Neural progenitor cell (in vitro differentiated cells): ENCODE results near the gene HERC3. TPM values are rescaled to one million over a fixed set of nuclear protein-coding genes. Genes with fewer than 3 reads are reported as not detected.

Source experiments
- DNase-seq: peaks from one replicate; pipeline ENCODE4 v3.0.0-alpha.2; 2016; ENCODE audit warnings: low spot score
- H2AFZ ChIP-seq: fragments of 200-600 bp; sonication (generic); replicated peaks from 2 replicates; pipeline ENCODE4 v1.6.1; 2016; ENCODE audit warnings: antibody characterized with exemption
- H3F3A ChIP-seq: fragments of 200-600 bp; sonication (generic); 2 replicates; pipeline ENCODE4 v1.6.1; 2016; ENCODE audit warnings: antibody characterized with exemption, low read depth
- H3K27ac ChIP-seq: fragments of 200-600 bp; sonication (generic); 2 replicates; pipeline ENCODE4 v1.5.1; 2016; ENCODE audit warnings: mild to moderate bottlenecking
- H3K27me3 ChIP-seq: fragments of 200-600 bp; sonication (generic); 2 replicates; pipeline ENCODE4 v1.6.1; 2016; ENCODE audit warnings: mild to moderate bottlenecking, moderate library complexity
- H3K36me3 ChIP-seq: fragments of 200-600 bp; sonication (generic); 2 replicates; pipeline ENCODE4 v1.5.1; 2016
- H3K4me1 ChIP-seq: fragments of 200-600 bp; sonication (generic); 2 replicates; pipeline ENCODE4 v1.6.1; 2016; ENCODE audit warnings: mixed run types
- H3K4me2 ChIP-seq: fragments of 200-600 bp; sonication (generic); 2 replicates; pipeline ENCODE4 v1.6.1; 2016
- H3K4me3 ChIP-seq: fragments of 200-600 bp; sonication (generic); 2 replicates; pipeline ENCODE4 v1.5.1; 2016
- H3K79me2 ChIP-seq: fragments of 200-600 bp; sonication (generic); 2 replicates; pipeline ENCODE4 v1.6.1; 2016; ENCODE audit warnings: low read depth
- H3K9ac ChIP-seq: fragments of 200-600 bp; sonication (generic); 2 replicates; pipeline ENCODE4 v1.6.1; 2016
- H3K9me3 ChIP-seq: fragments of 200-600 bp; sonication (generic); 2 replicates; pipeline ENCODE4 v1.5.1; 2016; ENCODE audit warnings: low read depth
- H4K20me1 ChIP-seq: fragments of 200-600 bp; sonication (generic); 2 replicates; pipeline ENCODE4 v1.6.1; 2016; ENCODE audit warnings: low read depth
- H3K27ac Mint-ChIP-seq: 3 replicates; pipeline ENCODE4 v1.8.0; 2021; ENCODE audit warnings: mixed read lengths
- H3K27me3 Mint-ChIP-seq: 2 replicates; pipeline ENCODE4 v1.8.0; 2022; ENCODE audit warnings: low read depth, mild to moderate bottlenecking, inconsistent platforms, moderate library complexity, mixed read lengths; ENCODE audit not compliant: insufficient read depth
- H3K36me3 Mint-ChIP-seq: 3 replicates; pipeline ENCODE4 v1.8.0; 2021; ENCODE audit warnings: mixed read lengths
- H3K4me1 Mint-ChIP-seq: 3 replicates; pipeline ENCODE4 v1.8.0; 2021; ENCODE audit warnings: mixed read lengths
- H3K4me3 Mint-ChIP-seq: 3 replicates; pipeline ENCODE4 v1.8.0; 2021; ENCODE audit warnings: mild to moderate bottlenecking, moderate library complexity, mixed read lengths
- H3K9me3 Mint-ChIP-seq: 3 replicates; pipeline ENCODE4 v1.8.0; 2020; ENCODE audit warnings: mixed read lengths
- EZH2 ChIP-seq: fragments of 200-600 bp; sonication (generic); IDR thresholded peaks from 2 replicates; pipeline ENCODE4 v1.6.1; 2017; ENCODE audit warnings: antibody characterized with exemption, mild to moderate bottlenecking, moderate library complexity
- EZH2phosphoT487 ChIP-seq: fragments of 200-600 bp; sonication (generic); IDR thresholded peaks from 2 replicates; pipeline ENCODE4 v1.6.1; 2017; ENCODE audit warnings: antibody characterized with exemption
- total RNA-seq: library from RNA; depleted of rRNA; stranded (reverse); fragments of >200 nt; gene quantifications from 2 replicates; pipeline ENCODE4 v1.2.3, GENCODE V29; 2015; ENCODE audit warnings: low replicate concordance
- TF ChIP-seq, protein P1 (sequence below): fragments of 200-600 bp; sonication (generic); IDR thresholded peaks from 2 replicates; pipeline ENCODE4 v1.5.1; 2017; ENCODE audit warnings: antibody characterized with exemption, mild to moderate bottlenecking

HERC3 gene
- total RNA-seq, 1 donor from 2014 or later, result 4.1 TPM

DNA sequence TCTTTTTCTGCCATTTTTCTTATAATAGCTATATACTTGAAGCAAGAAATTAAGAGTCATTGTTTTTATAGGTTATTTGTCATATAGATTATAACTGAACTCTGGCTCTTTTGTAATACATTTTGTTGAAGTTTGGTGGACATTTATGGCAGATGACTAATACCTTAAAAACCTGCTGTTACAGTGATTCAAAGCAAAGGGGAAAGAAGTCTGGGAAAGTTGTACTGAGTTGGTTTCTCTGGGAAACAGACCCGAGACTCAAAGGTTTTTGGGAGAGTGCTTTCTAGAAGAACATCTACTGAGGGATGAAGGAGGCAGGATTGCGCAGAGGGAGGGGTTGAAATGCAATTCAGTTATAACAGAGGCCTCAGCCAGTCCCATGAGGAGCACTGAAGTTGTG lies 69.5 kb downstream of the HERC3 start:
- no peak overlapping the region for H2AFZ ChIP-seq
- no peaks in the 10 kb centered on the region for H3K9me3 Mint-ChIP-seq

DNA sequence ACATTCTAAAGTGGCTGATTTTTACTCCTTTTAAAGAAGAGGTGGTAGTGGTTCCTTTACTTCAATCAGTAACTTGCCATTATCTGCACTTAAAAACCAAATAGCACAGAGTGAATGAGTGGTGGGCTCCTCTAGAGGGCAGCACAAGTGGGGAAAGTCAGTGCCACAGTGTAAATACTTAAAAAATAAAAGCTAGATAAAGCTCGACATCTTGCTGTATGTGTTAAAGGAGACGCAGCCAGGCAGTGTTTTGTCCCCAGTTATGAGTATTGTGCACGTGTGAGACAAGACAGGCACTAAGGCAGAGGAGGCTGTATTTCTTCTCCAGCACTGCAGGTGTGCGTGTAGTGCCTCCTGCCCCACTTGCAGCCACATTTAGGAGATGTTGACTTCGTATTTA lies 80.7 kb downstream of the HERC3 start:
- TF ChIP-seq, protein P1, sequence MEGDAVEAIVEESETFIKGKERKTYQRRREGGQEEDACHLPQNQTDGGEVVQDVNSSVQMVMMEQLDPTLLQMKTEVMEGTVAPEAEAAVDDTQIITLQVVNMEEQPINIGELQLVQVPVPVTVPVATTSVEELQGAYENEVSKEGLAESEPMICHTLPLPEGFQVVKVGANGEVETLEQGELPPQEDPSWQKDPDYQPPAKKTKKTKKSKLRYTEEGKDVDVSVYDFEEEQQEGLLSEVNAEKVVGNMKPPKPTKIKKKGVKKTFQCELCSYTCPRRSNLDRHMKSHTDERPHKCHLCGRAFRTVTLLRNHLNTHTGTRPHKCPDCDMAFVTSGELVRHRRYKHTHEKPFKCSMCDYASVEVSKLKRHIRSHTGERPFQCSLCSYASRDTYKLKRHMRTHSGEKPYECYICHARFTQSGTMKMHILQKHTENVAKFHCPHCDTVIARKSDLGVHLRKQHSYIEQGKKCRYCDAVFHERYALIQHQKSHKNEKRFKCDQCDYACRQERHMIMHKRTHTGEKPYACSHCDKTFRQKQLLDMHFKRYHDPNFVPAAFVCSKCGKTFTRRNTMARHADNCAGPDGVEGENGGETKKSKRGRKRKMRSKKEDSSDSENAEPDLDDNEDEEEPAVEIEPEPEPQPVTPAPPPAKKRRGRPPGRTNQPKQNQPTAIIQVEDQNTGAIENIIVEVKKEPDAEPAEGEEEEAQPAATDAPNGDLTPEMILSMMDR, result peak; percentile 86
- TF ChIP-seq EZH2phosphoT487, result no peak
- Histone ChIP-seq H2AFZ (no peak overlapping the region), H3F3A (no peaks in the 10 kb centered on the region), H3K4me2 (no peak overlapping the region), H3K9ac (no peak overlapping the region), H3K27me3 (no peaks in the 10 kb centered on the region), H3K4me1 (no peaks in the 10 kb centered on the region), H3K79me2 (no peaks in the 10 kb centered on the region), H3K4me3 (no peak overlapping the region), H3K27ac (no peak overlapping the region), H3K36me3 (no peaks in the 10 kb centered on the region), H3K9me3 (no peaks in the 10 kb centered on the region), H4K20me1 (no peaks in the 10 kb centered on the region)
- H3K4me1 Mint-ChIP-seq, result no peaks in the 10 kb centered on the region
- H3K4me3 Mint-ChIP-seq, result no peak overlapping the region
- H3K9me3 Mint-ChIP-seq, result no peaks in the 10 kb centered on the region
- no peak overlapping the region for H3K27ac Mint-ChIP-seq
- H3K36me3 Mint-ChIP-seq, result no peaks in the 10 kb centered on the region
- DNase-seq, result peak; percentile 54
- H3K27me3 Mint-ChIP-seq, result no peaks in the 10 kb centered on the region

More for the DNA sequence above, 69.5 kb downstream of the HERC3 start:
- TF ChIP-seq EZH2phosphoT487 (no peak), EZH2 (no peak)
- TF ChIP-seq, protein P1, result no peak
- Mint-ChIP-seq H3K4me1 (no peaks in the 10 kb centered on the region), H3K4me3 (no peak overlapping the region), H3K27ac (no peak overlapping the region), H3K27me3 (no peaks in the 10 kb centered on the region), H3K36me3 (no peaks in the 10 kb centered on the region)
- H3K36me3 ChIP-seq, result no peaks in the 10 kb centered on the region
- H3K9ac ChIP-seq, result no peak overlapping the region
- H3K27ac ChIP-seq, result no peak overlapping the region
- H3K4me3 ChIP-seq, result no peak overlapping the region
- no peaks in the 10 kb centered on the region for H3F3A ChIP-seq
- H3K79me2 ChIP-seq, result no peaks in the 10 kb centered on the region
- no peak for DNase-seq
- H3K27me3 ChIP-seq, result no peaks in the 10 kb centered on the region
- no peak overlapping the region for H3K4me2 ChIP-seq
- H3K4me1 ChIP-seq, result no peaks in the 10 kb centered on the region
- H4K20me1 ChIP-seq, result no peaks in the 10 kb centered on the region
- no peaks in the 10 kb centered on the region for H3K9me3 ChIP-seq

GRCh38 chr4:88673886-88674285 lies 81.6 kb downstream of the HERC3 start:
- Histone ChIP-seq H3K79me2 (no peaks in the 10 kb centered on the region), H3K27me3 (no peaks in the 10 kb centered on the region), H4K20me1 (no peaks in the 10 kb centered on the region), H3K4me3 (no peak overlapping the region), H3K27ac (no peak overlapping the region), H3K4me1 (no peaks in the 10 kb centered on the region), H3K4me2 (no peak overlapping the region), H3K9me3 (no peaks in the 10 kb centered on the region), H2AFZ (peak overlapping the region; percentile 35), H3K9ac (no peak overlapping the region), H3F3A (no peaks in the 10 kb centered on the region), H3K36me3 (no peaks in the 10 kb centered on the region)
- no peak for DNase-seq
- Mint-ChIP-seq H3K4me1 (no peaks in the 10 kb centered on the region), H3K27me3 (no peaks in the 10 kb centered on the region), H3K36me3 (no peaks in the 10 kb centered on the region), H3K27ac (no peak overlapping the region), H3K4me3 (no peak overlapping the region), H3K9me3 (no peaks in the 10 kb centered on the region)
- no peak for TF ChIP-seq EZH2phosphoT487
- TF ChIP-seq, protein P1, result no peak
- no peak for TF ChIP-seq EZH2
